GM23338 (cell line): ENCODE data around the gene CDCA7.

Source experiments
- CREB1 ChIP-seq: fragments of 250-450 bp; sonication (Bioruptor Pico); IDR thresholded peaks from 2 replicates; pipeline ENCODE4 v1.5.0; 2020; ENCODE audit warnings: low read depth, mild to moderate bottlenecking, moderate library complexity
- EZH2 ChIP-seq: fragments of 200-600 bp; sonication (generic); IDR thresholded peaks from one replicate; pipeline ENCODE4 v1.8.0; 2017; ENCODE audit warnings: antibody characterized with exemption, mild to moderate bottlenecking, low read depth; ENCODE audit not compliant: unreplicated experiment
- EZH2phosphoT487 ChIP-seq: fragments of 200-600 bp; sonication (generic); IDR thresholded peaks from one replicate; pipeline ENCODE4 v1.8.1; 2018; ENCODE audit warnings: antibody characterized with exemption; ENCODE audit not compliant: unreplicated experiment
- JUNB ChIP-seq: IDR thresholded peaks from one replicate; pipeline ENCODE4 v1.6.1; 2016; ENCODE audit warnings: antibody characterized with exemption; ENCODE audit not compliant: unreplicated experiment
- NANOG ChIP-seq: IDR thresholded peaks from 2 replicates; pipeline ENCODE4 v1.6.1; 2016; ENCODE audit warnings: antibody characterized with exemption, borderline replicate concordance
- POLR2AphosphoS5 ChIP-seq: IDR thresholded peaks from 2 replicates; pipeline ENCODE4 v1.6.1; 2016; ENCODE audit warnings: antibody characterized with exemption, low read depth
- STAT1 ChIP-seq: IDR thresholded peaks from one replicate; pipeline ENCODE4 v1.6.1; 2016; ENCODE audit warnings: antibody characterized with exemption; ENCODE audit not compliant: unreplicated experiment
- ZNF114 ChIP-seq: fragments of 250-450 bp; sonication (Bioruptor Pico); IDR thresholded peaks from 2 replicates; pipeline ENCODE4 v1.5.0; 2020; ENCODE audit warnings: mild to moderate bottlenecking, moderate library complexity
- ZNF331 ChIP-seq: fragments of 250-450 bp; sonication (Bioruptor Pico); IDR thresholded peaks from 2 replicates; pipeline ENCODE4 v1.5.0; 2020; ENCODE audit warnings: low read depth, mild to moderate bottlenecking, moderate library complexity
- TF ChIP-seq, protein P1 (sequence below), 2 experiments: fragments of 200-600 bp in 1 of 2; sonication (generic) in 1 of 2; conservative IDR thresholded peaks; 2 replicates each; pipeline versions ENCODE4 v1.5.1 to v1.6.1; 2016 to 2017; ENCODE audit warnings: antibody characterized with exemption in 2 of 2, low read depth in 2 of 2, mild to moderate bottlenecking in 2 of 2, moderate library complexity in 1 of 2
- TF ChIP-seq, protein P2 (sequence below): IDR thresholded peaks from one replicate; pipeline ENCODE4 v1.6.1; 2018; ENCODE audit warnings: antibody characterized with exemption; ENCODE audit not compliant: unreplicated experiment
- TF ChIP-seq, protein P3 (sequence below): IDR thresholded peaks from 2 replicates; pipeline ENCODE4 v1.6.1; 2016; ENCODE audit warnings: antibody characterized with exemption
- TF ChIP-seq, protein P4 (sequence below): fragments of 250-450 bp; sonication (Bioruptor Pico); IDR thresholded peaks from 2 replicates; pipeline ENCODE4 v1.5.0; 2020; ENCODE audit warnings: mild to moderate bottlenecking, moderate library complexity

DNA sequence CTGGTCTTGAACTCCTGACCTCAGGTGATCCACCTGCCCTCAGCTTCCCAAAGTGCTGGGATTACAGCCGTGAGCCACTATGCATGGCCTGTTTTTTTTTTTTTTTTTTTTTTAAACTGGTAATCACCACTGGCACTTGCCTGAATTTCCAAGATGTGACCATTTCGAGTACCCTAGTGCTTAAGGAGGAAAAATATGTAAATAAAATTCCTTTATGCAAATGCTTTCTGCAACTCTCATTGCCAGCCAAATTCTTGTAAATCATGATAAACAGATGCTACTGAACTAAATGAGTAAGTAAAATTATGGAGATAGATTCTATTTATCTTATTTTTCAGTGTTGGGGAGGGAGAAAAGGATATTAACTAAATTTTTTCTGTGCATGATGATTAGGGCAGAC is 18.6 kb downstream of the CDCA7 start:
- TF ChIP-seq, protein P1, sequence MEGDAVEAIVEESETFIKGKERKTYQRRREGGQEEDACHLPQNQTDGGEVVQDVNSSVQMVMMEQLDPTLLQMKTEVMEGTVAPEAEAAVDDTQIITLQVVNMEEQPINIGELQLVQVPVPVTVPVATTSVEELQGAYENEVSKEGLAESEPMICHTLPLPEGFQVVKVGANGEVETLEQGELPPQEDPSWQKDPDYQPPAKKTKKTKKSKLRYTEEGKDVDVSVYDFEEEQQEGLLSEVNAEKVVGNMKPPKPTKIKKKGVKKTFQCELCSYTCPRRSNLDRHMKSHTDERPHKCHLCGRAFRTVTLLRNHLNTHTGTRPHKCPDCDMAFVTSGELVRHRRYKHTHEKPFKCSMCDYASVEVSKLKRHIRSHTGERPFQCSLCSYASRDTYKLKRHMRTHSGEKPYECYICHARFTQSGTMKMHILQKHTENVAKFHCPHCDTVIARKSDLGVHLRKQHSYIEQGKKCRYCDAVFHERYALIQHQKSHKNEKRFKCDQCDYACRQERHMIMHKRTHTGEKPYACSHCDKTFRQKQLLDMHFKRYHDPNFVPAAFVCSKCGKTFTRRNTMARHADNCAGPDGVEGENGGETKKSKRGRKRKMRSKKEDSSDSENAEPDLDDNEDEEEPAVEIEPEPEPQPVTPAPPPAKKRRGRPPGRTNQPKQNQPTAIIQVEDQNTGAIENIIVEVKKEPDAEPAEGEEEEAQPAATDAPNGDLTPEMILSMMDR (conservative IDR thresholded peaks at IDR 0.05; ENCODE audit: low read depth in 2 of 2), result no peak
- TF ChIP-seq, protein P2, sequence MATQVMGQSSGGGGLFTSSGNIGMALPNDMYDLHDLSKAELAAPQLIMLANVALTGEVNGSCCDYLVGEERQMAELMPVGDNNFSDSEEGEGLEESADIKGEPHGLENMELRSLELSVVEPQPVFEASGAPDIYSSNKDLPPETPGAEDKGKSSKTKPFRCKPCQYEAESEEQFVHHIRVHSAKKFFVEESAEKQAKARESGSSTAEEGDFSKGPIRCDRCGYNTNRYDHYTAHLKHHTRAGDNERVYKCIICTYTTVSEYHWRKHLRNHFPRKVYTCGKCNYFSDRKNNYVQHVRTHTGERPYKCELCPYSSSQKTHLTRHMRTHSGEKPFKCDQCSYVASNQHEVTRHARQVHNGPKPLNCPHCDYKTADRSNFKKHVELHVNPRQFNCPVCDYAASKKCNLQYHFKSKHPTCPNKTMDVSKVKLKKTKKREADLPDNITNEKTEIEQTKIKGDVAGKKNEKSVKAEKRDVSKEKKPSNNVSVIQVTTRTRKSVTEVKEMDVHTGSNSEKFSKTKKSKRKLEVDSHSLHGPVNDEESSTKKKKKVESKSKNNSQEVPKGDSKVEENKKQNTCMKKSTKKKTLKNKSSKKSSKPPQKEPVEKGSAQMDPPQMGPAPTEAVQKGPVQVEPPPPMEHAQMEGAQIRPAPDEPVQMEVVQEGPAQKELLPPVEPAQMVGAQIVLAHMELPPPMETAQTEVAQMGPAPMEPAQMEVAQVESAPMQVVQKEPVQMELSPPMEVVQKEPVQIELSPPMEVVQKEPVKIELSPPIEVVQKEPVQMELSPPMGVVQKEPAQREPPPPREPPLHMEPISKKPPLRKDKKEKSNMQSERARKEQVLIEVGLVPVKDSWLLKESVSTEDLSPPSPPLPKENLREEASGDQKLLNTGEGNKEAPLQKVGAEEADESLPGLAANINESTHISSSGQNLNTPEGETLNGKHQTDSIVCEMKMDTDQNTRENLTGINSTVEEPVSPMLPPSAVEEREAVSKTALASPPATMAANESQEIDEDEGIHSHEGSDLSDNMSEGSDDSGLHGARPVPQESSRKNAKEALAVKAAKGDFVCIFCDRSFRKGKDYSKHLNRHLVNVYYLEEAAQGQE, result no peak
- TF ChIP-seq POLR2AphosphoS5, result no peak
- TF ChIP-seq ZNF331 (CRISPR knock-in tag), result no peak
- TF ChIP-seq EZH2, result no peak
- TF ChIP-seq CREB1, result no peak
- TF ChIP-seq EZH2phosphoT487, result no peak
- TF ChIP-seq JUNB, result no peak
- TF ChIP-seq ZNF114, result no peak
- TF ChIP-seq, protein P3, sequence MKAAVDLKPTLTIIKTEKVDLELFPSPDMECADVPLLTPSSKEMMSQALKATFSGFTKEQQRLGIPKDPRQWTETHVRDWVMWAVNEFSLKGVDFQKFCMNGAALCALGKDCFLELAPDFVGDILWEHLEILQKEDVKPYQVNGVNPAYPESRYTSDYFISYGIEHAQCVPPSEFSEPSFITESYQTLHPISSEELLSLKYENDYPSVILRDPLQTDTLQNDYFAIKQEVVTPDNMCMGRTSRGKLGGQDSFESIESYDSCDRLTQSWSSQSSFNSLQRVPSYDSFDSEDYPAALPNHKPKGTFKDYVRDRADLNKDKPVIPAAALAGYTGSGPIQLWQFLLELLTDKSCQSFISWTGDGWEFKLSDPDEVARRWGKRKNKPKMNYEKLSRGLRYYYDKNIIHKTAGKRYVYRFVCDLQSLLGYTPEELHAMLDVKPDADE, result no peak
- TF ChIP-seq, protein P4, sequence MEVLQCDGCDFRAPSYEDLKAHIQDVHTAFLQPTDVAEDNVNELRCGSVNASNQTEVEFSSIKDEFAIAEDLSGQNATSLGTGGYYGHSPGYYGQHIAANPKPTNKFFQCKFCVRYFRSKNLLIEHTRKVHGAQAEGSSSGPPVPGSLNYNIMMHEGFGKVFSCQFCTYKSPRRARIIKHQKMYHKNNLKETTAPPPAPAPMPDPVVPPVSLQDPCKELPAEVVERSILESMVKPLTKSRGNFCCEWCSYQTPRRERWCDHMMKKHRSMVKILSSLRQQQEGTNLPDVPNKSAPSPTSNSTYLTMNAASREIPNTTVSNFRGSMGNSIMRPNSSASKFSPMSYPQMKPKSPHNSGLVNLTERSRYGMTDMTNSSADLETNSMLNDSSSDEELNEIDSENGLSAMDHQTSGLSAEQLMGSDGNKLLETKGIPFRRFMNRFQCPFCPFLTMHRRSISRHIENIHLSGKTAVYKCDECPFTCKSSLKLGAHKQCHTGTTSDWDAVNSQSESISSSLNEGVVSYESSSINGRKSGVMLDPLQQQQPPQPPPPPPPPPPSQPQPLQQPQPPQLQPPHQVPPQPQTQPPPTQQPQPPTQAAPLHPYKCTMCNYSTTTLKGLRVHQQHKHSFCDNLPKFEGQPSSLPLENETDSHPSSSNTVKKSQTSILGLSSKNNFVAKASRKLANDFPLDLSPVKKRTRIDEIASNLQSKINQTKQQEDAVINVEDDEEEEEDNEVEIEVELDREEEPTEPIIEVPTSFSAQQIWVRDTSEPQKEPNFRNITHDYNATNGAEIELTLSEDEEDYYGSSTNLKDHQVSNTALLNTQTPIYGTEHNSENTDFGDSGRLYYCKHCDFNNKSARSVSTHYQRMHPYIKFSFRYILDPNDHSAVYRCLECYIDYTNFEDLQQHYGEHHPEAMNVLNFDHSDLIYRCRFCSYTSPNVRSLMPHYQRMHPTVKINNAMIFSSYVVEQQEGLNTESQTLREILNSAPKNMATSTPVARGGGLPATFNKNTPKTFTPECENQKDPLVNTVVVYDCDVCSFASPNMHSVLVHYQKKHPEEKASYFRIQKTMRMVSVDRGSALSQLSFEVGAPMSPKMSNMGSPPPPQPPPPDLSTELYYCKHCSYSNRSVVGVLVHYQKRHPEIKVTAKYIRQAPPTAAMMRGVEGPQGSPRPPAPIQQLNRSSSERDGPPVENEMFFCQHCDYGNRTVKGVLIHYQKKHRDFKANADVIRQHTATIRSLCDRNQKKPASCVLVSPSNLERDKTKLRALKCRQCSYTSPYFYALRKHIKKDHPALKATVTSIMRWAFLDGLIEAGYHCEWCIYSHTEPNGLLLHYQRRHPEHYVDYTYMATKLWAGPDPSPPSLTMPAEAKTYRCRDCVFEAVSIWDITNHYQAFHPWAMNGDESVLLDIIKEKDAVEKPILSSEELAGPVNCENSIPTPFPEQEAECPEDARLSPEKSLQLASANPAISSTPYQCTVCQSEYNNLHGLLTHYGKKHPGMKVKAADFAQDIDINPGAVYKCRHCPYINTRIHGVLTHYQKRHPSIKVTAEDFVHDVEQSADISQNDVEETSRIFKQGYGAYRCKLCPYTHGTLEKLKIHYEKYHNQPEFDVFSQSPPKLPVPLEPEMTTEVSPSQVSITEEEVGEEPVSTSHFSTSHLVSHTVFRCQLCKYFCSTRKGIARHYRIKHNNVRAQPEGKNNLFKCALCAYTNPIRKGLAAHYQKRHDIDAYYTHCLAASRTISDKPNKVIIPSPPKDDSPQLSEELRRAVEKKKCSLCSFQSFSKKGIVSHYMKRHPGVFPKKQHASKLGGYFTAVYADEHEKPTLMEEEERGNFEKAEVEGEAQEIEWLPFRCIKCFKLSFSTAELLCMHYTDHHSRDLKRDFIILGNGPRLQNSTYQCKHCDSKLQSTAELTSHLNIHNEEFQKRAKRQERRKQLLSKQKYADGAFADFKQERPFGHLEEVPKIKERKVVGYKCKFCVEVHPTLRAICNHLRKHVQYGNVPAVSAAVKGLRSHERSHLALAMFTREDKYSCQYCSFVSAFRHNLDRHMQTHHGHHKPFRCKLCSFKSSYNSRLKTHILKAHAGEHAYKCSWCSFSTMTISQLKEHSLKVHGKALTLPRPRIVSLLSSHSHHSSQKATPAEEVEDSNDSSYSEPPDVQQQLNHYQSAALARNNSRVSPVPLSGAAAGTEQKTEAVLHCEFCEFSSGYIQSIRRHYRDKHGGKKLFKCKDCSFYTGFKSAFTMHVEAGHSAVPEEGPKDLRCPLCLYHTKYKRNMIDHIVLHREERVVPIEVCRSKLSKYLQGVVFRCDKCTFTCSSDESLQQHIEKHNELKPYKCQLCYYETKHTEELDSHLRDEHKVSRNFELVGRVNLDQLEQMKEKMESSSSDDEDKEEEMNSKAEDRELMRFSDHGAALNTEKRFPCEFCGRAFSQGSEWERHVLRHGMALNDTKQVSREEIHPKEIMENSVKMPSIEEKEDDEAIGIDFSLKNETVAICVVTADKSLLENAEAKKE (CRISPR knock-in tag), result no peak
- no peak for TF ChIP-seq STAT1
- no peak for TF ChIP-seq NANOG
